Right hindlimb (tissue), 1 donor: ENCODE measurements around the gene ZBTB45.
"Not testable (repeated sequence)": the region's sequence is repeated elsewhere in the genome, so short reads cannot be mapped to it uniquely, and the experiment has no call there.

Source experiments
- DNase-seq: peaks from one replicate; pipeline ENCODE4 v3.0.0-alpha.2; 2018

The ZBTB45 gene

GRCh38 chr19:58474291-58474996 lies 45.2 kb downstream of the ZBTB45 start:
- no peak for DNase-seq

GRCh38 chr19:58473775-58474174 lies 45.8 kb downstream of the ZBTB45 start:
- no peak for DNase-seq

GRCh38 chr19:58471736-58472135 lies 47.9 kb downstream of the ZBTB45 start:
- DNase-seq = no peak

GRCh38 chr19:58470837-58471543 lies 48.6 kb downstream of the ZBTB45 start:
- DNase-seq = not testable (repeated sequence)

GRCh38 chr19:58469241-58470013 lies 50.2 kb downstream of the ZBTB45 start:
- DNase-seq = no peak

- no peak for DNase-seq
Observed at GRCh38 chr19:58468216-58468839, 51.3 kb downstream of the ZBTB45 start.

- peak; percentile 98 for DNase-seq
Observed at GRCh38 chr19:58466760-58467589, 52.6 kb downstream of the ZBTB45 start, which contains the start of gene ZNF324. Gene ZNF324, plus strand, starts transcription at chr19:58467080. Its CDS starts 2,106 bp downstream, at chr19:58469186.

- DNase-seq = no peak
Observed at GRCh38 chr19:58466089-58466759, 53.4 kb downstream of the ZBTB45 start.
